Urothelium cell line (cell line): ENCODE results near the gene FOXO3B.
A peak's percentile ranks its signal among the peaks of the same experiment; 100 is the strongest.
"Not testable (repeated sequence)": the region's sequence is repeated elsewhere in the genome, so short reads cannot be mapped to it uniquely, and the experiment has no call there.

ENCODE experiments used
- DNase-seq: peaks from one replicate; pipeline ENCODE4 v3.0.0; 2011; ENCODE audit warnings: low spot score, mixed read lengths
- FAIRE-seq: peaks from 2 replicates; lab custom pipeline; 2011; peaks lifted over from hg19 to GRCh38; lab: Jason Lieb, UNC

Gene FOXO3B

DNA sequence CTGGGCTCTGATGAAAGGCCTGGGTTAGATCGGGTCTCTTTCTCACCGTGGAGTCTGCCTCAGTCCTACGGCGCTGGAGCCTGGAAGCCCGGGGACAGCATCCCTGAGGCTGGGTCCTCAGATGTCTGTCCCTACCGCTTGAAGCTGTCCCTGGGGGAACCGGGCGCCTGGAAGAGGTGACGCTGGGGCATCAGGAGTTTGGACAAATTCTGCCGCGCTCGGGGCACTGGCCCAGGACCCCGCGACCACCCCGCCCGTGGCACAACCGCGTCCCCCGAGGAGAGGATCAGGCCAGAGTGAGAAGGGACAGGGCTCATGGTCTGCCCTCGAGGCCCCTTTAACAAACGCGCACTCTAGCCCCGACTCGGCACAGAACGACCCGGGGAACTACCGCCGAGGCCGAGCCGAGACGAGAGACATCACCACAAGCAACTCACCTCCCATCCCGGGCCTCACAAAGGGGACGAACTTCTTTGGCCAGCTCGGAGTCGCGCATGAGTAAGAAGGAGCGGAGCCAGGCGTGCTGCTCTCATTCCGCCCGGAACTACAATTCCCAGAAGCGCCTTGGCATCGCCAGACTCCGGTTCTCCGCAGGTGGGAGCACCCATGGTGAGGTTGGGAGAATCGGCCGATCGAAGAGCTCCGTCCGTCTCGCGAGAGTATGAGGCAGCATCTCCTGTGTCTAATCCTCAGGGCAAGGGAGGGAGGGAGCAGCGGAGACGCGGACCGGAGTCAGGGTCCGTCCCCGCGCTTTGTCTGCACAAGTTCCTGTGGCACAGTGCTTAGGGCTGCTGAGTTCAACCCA lies at the start of gene FOXO3B:
TSS of gene FOXO3B (minus strand) at position 548 of the 805 bp plus-strand sequence. CDS start 663 bp downstream, outside the sequence.
- not testable (repeated sequence) for FAIRE-seq
- DNase-seq: peak; percentile 71

DNA sequence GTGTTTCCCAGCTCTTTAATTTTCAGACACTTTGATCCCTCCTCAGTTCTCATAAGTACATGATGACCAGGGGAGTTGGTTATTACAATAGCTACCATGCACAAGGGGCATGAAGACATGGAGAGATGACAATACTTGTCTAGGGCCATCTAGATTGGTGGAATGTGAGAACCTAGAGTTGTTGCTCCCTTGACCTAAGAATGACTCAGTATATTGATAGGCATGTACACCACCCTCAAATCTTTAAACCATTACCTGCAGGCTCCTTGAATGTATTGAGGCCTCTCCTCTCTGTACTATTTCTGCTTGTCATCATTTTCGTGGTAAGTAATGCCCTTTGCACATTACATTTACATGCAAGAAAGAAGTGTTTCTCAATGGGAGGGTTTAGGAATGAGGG lies 41.4 kb upstream of the FOXO3B start:
- DNase-seq: not testable (repeated sequence)
- FAIRE-seq: peak; percentile 55

DNA sequence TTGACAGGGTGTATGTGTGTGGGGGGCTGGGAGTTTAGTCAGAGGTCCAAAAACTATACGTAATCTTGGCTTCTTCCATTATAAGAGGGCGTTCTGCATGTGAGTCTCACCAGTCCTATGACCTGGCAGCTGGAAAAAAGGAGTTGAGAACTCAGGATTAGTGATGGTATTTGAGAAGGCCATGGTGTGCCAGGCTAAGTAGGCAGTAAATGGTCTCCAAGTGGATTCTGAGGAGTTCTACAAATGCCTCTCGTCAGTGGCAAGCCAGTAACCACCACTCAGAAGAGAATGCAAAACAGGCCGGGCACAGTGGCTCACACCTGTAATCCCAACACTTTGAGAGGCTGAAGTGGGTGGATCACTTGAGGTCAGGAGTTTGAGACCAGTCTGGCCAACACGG lies 40.5 kb upstream of the FOXO3B start:
- DNase-seq, FAIRE-seq: not testable (repeated sequence)

DNA sequence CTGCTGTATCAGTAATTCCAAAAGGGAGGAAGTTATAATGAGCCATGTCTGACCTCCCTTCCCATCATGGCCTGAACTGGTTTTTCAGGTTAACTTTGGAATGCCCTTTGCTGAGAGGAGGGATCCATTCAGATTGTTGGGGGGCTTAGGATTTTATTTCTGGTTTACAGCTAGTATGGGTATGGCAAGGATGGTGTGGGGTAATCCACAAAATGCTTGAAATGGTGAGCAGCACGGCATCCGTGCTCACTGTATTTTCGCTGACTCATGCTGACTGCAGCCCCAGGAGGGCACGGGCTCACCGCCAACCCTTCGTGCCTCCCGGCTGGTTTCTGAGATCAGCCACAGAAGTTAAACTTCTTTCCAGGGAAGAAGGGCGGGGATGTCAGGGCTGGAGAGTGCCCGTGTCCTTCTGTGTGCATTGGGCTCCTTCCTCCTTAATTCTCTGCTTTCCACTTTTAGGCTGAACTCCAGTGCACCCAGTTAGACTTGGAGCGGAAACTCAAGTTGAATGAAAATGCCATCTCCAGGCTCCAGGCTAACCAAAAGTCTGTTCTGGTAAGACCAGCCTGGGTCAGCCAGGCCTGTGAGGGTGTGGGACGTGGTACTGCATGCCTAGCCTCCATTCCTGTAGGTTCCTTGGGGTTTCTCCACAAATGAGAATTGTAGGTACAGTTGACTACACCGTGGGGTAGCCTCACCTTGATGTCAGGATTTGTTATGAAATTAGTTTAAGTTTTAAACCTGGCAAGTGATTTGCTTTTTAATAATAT lies 39.8 kb upstream of the FOXO3B start:
- not testable (repeated sequence) for DNase-seq
- peak; percentile 95 for FAIRE-seq

DNA sequence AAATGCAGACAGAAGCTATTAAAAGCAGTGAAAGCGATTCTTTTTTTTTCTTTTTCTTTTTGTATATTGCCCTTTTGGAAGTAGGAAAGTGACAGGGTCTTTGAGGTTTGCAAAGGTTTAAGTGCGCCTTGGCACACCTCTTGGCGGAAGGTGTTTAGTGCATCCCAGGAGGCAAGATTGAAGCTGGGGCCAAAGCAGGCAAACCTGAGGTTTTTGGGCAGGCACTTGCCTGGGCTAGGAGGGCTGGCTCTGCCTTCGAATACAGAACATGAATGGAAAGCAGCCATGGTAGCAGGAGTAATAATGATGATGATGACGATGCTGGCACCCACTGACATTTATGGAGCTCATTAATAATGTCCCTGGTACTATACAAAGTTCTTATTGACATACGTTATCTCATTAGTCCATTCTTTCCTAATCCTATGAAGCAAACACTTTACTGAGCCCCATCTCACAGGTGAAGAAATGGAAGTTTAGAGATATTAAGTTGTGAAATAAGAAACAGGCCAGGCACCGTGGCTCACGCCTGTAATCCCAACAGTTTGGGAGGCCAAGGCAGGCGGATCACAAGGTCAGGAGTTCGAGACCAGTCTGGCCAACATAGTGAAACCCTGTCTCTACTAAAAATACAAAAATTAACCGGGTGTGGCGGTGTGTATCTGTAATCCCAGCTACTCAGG lies 37.5 kb upstream of the FOXO3B start:
- not testable (repeated sequence) for FAIRE-seq, DNase-seq

DNA sequence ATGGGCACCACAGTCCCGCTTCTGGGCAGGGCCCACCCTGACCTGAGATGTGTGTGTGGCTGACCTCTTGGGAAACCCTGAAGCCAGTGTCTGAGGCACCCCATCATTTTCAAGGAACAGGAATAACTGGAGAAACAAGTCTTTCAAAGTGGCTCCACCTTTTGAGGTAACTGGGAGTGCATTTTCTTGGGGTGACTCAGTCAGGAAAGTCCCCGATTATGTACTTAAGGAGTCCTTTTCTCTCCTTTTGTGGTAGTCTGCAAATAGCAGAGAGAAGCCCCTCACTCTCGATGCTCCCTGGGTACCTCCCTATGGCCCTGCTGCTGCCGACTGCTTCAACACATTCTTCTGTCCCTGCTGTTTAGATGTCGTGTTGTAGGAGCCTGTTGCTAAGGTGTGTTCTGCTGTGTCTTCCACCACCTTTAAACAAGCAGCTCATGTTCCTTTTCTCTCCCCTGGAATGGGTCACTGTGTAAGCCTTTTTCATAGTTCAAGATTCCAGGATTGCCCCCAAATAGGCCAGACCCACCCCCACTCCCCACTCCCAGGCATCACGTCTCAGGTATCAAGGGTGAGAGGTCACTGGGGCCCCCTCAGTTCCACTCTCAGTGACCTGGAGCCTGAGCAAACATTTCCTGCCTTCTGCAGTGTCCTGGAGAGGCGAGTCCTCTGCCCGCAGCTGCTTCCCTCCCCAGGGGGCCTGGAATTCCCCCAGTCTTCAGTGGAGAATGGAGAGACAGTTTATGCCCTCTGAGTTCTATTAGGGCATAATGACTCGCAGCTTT lies 36.7 kb upstream of the FOXO3B start:
- not testable (repeated sequence) for DNase-seq, FAIRE-seq

DNA sequence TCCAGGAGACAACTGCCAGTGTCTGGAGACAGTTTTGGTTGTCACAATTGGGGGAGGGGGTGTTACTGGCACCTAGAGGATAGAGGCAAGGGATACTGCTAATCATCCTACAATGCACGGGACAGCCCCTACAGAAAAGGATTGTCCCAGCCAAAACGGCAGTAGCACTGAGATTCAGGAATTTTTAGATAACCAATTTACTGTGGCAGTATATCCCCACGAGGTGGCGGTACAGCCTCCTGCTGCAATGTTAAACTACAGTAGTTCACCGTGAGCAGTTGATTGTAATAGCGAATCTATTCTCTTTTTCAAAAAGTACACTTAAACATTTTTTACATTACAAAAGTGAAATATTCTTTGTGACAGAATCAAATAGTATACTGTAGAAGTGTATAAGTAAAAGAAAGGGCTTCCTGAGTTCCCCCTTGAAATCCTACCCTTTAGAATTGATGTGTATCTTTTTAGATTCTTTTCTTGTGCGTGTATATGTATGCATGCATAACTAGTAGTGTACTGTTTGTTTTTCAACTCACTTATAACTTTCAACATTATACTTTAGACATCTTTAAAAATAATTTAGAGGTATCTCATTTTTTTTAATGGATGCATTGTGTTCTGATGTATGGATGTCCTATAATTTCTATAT lies 30.4 kb upstream of the FOXO3B start:
- DNase-seq, FAIRE-seq: not testable (repeated sequence)

DNA sequence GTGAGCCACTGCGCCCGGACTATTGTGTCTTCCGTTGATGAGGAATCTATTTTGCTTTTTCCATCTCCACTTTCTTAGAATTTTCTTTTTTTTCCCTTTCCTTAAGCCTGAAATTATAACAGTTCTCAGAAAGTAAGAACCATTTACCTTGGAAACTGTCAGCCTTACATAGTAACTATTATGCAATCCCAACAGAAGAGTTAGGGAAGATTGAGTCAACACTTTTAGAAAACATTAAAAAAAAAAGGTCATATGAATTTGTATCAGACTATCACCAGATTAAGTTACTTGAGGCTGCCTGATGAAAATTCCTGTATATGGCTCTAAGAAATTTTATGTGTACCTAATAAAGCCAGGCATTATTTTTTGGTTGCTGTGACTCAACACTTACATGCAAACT lies 26.1 kb upstream of the FOXO3B start:
- not testable (repeated sequence) for DNase-seq, FAIRE-seq

DNA sequence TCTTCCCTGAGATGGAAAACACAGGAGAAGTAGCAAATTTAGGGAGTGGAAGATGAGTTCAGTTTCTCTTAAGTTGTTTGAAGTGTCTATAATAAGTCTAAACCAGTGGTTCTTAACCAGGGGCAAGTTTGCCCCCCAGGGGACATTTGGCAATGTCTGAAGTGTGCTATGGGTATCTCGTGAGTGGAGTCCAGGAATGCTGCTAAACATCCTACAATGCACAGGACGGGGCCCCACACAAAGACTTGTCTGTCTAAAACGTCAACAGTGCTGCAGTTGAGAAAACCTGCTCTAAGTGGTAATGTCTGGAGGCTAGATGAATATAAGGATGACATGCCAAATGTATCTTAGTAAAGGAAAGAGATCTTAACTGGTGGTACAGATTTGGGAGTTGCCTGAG lies 23.8 kb upstream of the FOXO3B start:
- FAIRE-seq, DNase-seq: not testable (repeated sequence)

DNA sequence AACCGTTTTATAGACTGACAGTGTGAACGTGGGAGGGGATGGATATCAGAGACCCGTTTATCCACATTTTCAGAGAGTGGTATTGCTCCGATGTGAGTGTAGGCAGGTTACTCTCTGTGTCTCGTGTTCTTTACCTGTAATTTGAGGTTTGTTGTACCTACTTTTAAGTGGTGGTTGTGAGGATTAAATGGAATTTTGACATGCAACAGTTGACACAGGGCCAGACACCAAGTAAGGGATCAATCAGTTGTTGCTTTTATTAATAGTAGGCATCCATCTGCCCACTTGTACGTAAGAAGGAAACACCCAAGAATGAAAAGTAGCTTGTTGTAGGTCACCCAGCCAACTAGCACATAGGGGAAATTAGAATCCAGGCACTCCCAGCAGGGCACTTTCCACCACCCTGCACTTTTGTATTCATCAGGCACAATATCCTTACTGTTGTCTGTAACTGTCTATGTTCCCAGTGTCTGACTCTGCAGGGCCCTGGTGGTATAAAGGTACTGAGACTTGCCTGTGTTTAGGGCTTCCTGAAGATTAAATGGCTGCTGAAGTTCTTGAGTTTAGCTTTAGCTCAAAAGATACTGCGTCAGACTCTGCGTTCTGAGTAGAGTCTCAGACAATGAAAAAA lies 16.5 kb upstream of the FOXO3B start:
- not testable (repeated sequence) for DNase-seq, FAIRE-seq

DNA sequence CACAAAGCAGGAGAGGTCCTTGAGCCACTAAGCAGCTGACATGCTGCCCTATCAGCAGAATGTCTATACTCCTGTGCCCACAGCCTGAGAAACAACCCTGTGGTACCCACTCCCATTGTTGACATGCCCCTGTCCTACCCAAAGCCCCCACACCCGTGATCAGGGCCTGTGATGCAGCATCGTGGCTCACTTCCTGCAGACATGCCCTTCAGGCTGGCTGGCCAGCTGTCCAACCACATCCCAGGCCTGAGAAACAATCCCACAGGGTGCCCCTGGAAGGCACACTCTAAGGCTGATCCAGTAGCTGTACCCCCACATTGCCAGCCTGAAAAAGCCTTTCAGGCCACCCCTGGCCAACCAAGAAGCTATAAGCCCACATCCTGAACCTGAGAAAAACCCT lies 13.0 kb upstream of the FOXO3B start:
- not testable (repeated sequence) for DNase-seq, FAIRE-seq

DNA sequence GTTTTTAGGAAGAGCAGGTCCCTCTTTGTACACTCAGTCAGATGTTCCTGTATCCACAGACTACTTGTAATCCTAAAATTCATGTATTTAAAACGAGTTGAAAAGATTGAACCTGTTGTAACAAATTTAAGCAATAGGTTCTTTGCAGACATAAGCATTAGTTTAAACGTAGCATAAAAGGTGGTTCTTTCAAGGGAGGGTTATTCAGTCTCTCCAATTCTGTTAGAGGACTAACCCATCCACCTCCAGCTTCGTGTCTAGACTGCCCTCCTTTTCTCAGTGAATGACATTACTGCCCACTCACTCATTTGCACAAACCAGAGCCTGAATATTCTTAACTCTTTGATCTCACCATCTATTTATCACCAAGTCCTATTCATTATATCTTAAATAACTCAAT lies 554 bp upstream of the FOXO3B start:
- DNase-seq, FAIRE-seq: not testable (repeated sequence)

DNA sequence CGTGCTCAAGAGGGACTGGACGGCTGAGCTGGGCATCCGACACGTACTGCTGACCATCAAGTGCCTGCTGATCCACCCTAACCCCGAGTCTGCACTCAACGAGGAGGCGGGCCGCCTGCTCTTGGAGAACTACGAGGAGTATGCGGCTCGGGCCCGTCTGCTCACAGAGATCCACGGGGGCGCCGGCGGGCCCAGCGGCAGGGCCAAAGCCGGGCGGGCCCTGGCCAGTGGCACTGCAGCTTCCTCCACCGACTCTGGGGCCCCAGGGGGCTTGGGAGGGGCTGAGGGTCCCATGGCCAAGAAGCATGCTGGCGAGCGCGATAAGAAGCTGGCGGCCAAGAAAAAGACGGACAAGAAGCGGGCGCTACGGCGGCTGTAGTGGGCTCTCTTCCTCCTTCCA lies 4.7 kb downstream of the FOXO3B start:
- DNase-seq, FAIRE-seq: not testable (repeated sequence)

DNA sequence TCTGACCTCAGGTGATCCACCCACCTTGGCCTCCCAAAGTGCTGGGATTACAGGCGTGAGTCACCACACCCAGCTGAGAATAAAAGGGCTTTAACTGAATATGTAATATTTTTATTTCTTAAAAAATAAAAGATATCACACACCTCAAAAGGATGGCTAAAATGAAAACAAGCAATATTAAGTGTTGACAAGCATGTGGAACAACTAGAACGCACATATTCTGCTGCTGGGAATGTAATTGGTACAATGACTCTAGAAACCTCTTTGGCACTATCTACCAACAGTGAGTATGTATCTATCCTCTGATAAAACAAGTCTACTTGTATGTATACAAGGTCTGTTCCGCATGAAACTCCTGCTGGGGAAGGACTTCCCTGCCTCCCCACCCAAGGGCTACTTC lies 5.2 kb downstream of the FOXO3B start:
- not testable (repeated sequence) for FAIRE-seq, DNase-seq

DNA sequence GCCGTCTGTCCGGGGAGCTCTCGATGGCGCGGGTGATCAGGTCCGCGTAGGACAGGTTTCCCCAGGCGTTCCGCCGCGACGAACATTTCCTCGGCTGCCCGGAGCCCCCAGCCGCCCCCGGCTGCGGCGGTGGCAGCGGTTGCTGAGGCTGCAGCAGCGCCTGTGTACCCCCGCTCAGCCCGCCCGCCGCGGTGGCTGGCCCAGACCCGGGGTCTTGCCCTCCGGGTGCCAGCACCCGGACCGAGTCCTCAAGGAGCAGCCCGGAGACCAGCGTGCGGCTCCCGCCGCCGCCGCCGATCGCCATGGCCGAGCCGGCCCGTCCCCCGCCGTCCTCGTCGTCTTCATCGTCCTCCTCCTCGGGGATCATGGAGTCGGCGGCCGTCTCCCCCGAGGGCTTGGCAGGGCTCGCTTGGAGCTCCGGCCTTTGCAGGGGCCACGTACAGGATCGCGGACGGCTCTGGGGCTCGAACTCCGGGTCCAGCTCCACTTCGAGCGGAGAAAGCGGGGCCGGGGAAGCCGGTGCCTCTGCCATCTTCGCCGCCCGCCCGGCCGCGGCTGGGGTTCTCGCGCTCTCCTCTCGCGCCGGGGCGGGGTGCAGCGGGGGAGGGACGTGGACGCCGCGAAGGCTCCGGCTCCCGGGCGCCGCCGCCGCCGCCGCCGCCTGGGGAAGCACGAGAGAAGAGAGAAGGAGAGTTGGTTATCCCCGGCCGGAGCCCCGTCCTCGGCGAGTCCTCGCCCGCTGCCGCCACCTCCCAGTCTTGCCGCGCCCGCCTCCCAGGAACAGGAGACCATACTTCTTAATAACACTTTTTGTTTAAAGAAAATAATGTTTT lies 9.5 kb downstream of the FOXO3B start:
- not testable (repeated sequence) for FAIRE-seq

DNA sequence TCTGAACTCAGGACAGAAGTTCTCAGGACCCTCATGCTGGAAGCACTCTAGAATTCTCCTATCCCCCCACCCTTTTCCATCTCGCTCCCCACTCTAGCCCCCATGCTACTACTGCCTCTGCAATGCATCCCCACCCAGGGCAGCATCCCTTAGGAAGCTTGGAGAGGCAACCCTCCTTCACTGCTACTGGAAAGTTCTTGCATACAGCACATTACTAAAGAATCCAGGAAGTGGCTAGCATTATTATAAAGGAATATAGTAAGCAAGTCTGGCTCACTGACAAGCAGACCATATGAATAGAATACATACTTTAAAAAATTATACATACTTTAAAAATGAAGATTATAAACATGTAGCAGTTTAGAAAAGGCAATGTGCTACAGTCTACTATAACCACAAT lies 13.5 kb downstream of the FOXO3B start:
- FAIRE-seq, DNase-seq: not testable (repeated sequence)

More for the DNA sequence above, 9.5 kb downstream of the FOXO3B start:
- DNase-seq: not testable (repeated sequence)

DNA sequence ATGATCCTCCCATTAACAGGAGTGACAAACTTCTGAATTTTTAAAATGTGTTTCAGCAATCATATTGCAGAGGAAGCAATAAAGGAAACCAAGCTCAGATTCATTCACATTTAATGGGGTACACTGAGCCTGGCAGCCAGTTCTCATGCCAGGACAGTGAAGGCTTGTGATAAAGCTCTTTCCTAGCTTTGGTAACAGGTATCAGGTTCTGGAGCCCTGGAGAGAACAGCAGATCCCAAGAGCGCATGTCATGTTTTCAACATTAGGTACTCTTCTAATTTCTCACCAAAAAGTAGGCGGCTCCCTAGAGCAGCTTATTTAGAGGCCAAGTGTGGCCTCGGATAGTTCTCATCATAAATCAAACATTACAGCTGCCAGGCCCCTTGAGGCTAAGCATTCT lies 14.6 kb downstream of the FOXO3B start:
- not testable (repeated sequence) for DNase-seq, FAIRE-seq

DNA sequence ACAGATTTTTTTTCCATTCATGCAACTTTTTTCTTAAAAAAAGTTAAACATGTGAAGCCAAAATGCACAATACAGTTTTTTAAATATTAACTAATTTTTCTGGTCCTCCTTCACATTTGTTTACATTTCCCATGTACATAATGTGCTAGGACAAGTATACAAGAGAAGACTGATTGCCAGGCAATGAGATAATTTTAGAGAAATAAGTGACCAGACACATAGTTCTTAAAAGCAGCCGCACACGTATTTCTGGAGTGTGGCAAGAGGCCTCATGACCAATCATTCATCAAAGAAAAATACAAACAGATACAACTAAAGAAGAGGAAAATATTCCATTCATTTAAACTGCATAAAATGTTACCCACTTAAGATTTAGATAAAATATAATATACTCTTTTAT lies 15.8 kb downstream of the FOXO3B start:
- FAIRE-seq, DNase-seq: not testable (repeated sequence)
